HG02642 (cell line): ENCODE results near the gene BCAS1.

ENCODE experiments used
- ATAC-seq: cut with Tn5 transposase; IDR thresholded peaks from one replicate; pipeline ENCODE4 v1.9.1; 2021; ENCODE audit warnings: mild to moderate bottlenecking; ENCODE audit not compliant: unreplicated experiment, poor library complexity

The BCAS1 gene

GRCh38 chr20:54070187-54070987 lies at the start of gene BCAS1:
TSS of gene BCAS1 (minus strand) at chr20:54070594. CDS start at chr20:54058718, 11,876 bp downstream.
- no peak for ATAC-seq

DNA sequence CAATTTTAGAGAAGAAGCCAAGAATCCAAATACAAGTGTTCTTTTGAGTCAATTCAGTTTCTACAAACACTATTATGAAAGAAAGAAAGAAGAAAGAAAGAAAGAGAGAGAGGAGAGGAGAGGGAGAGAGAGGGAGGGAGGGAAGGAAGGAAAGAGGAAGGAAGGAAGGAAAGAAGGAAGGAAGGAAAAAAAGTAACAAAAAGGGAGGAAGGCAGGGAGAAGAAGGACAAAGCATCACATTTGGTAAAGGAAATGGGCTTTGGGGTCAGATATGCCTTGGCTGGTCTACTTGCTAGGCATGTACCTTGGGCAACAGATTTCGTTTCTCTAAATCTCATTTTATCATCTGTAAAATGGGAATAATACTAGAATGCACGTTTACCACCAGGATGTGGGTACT lies 49.4 kb upstream of the BCAS1 start:
- ATAC-seq = no peak

GRCh38 chr20:54118220-54119001 lies 48.0 kb upstream of the BCAS1 start:
- ATAC-seq = no peak

DNA sequence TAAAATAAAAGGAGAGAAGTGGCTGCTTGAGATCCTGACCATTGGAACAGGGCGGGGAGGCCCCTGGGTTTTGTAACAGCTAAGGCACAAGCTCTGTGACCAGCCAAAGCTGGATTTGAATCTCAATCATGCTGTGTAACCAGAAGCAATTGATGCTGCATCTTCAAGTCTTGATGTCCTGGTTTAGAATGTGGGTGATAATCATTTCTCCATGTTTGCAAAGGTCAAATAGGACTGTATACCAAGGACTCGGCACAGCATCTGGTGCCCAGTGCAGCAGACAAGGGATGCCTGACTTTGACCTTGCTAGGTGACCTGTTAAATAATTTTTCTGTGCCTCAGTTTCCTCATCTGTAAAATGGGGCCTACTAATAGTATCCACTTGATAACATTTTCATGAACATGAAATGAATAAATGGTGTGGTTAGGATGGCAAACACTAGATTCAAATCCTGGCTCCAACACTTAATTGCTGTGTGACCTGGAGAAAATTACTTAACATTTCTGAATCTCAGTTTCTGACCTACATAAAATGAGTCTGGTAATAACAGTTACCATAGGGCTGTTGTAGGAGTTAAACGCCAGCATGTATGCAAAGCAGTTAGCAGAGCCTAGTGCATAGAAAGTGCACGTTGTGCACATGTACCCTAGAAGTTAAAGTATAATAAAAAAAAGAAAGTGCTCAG lies 46.3 kb upstream of the BCAS1 start:
- ATAC-seq = no peak

- no peak for ATAC-seq
These were observed 44.9 kb upstream of the BCAS1 start for GRCh38 chr20:54115172-54115854.

- no peak for ATAC-seq
These were observed 43.7 kb upstream of the BCAS1 start for GRCh38 chr20:54114109-54114508.

DNA sequence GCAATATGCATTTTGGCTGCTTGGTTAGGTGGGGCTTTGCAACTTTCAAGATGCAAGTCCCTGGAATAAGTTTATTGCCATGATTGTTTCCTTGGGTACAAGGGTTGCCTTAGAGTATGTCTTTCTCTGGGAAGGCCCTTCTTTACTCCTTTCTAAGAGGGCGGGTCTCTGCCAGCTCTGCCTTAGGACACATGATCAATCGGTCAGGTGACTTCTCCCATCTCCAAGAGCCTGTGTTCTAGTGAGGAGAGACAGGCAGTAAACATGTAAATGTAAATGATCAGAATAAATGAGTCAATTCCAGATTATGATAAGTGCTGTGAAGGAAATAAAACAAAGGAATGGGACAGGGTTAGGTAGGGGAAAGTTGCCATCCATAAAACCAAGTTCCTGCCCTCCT lies 43.2 kb upstream of the BCAS1 start:
- no peak for ATAC-seq

- no peak for ATAC-seq
These were observed 42.0 kb upstream of the BCAS1 start for GRCh38 chr20:54112221-54112884.

GRCh38 chr20:54111460-54111859 lies 41.1 kb upstream of the BCAS1 start:
- ATAC-seq = no peak

GRCh38 chr20:54110457-54110856 lies 40.1 kb upstream of the BCAS1 start:
- no peak for ATAC-seq

- ATAC-seq = no peak
These were observed 39.6 kb upstream of the BCAS1 start for GRCh38 chr20:54110041-54110440.

GRCh38 chr20:54108817-54109216 lies 38.4 kb upstream of the BCAS1 start:
- ATAC-seq = no peak

GRCh38 chr20:54108326-54108642 lies 37.9 kb upstream of the BCAS1 start:
- no peak for ATAC-seq

- ATAC-seq = no peak
These were observed 37.4 kb upstream of the BCAS1 start for GRCh38 chr20:54107600-54108325.

GRCh38 chr20:54107181-54107580 lies 36.8 kb upstream of the BCAS1 start:
- ATAC-seq = no peak

- no peak for ATAC-seq
These were observed 35.8 kb upstream of the BCAS1 start for GRCh38 chr20:54106162-54106561.

- no peak for ATAC-seq
These were observed 35.3 kb upstream of the BCAS1 start for GRCh38 chr20:54105653-54106052.

- no peak for ATAC-seq
These were observed 34.4 kb upstream of the BCAS1 start for GRCh38 chr20:54104781-54105180.

GRCh38 chr20:54103762-54104600 lies 33.6 kb upstream of the BCAS1 start:
- no peak for ATAC-seq
